Tibial nerve (tissue), 4 donors: ENCODE data around the gene DSG3. TPM values are rescaled to one million over a fixed set of nuclear protein-coding genes. Genes with fewer than 3 reads are reported as not detected.

ENCODE experiments used
- DNase-seq, 2 donors: peaks; one replicate each; pipeline ENCODE4 v3.0.0-alpha.2; 2019; ENCODE audit warnings: low spot score in 2 of 2
- H3K27ac ChIP-seq, 4 donors: fragments of 200-600 bp; sonication (generic) in 3 of 4; one replicate each; pipeline ENCODE4 v1.5.1; 2017 to 2019; ENCODE audit warnings: mild to moderate bottlenecking in 1 of 4
- H3K27me3 ChIP-seq, 2 donors: fragments of 200-600 bp; sonication (generic) in 1 of 2; one replicate each; pipeline versions ENCODE4 v1.5.1 to v1.6.0; 2017 to 2019
- H3K36me3 ChIP-seq, 3 donors: fragments of 200-600 bp; sonication (generic); one replicate each; pipeline ENCODE4 v1.5.1; 2018 to 2019
- H3K4me1 ChIP-seq, 4 donors: fragments of 200-600 bp; sonication (generic) in 3 of 4; one replicate each; pipeline ENCODE4 v1.5.1; 2017 to 2019
- H3K4me3 ChIP-seq, 4 donors: fragments of 200-600 bp; sonication (generic) in 3 of 4; one replicate each; pipeline ENCODE4 v1.5.1; 2017 to 2019; ENCODE audit warnings: mild to moderate bottlenecking in 1 of 4, moderate library complexity in 1 of 4
- H3K9me3 ChIP-seq, 4 donors: fragments of 200-600 bp; sonication (generic) in 3 of 4; one replicate each; pipeline ENCODE4 v1.5.1; 2017 to 2019
- CTCF ChIP-seq, 5 experiments: fragments of 200-600 bp in 3 of 5; fragments of 450-650 bp in 2 of 5; sonication (generic) in 3 of 5; IDR thresholded peaks; one replicate each; pipeline ENCODE4 v1.5.1; 2016 to 2019; ENCODE audit warnings: antibody characterized with exemption in 5 of 5, mild to moderate bottlenecking in 3 of 5, moderate library complexity in 2 of 5
- EP300 ChIP-seq, 2 donors: sonication (generic); formaldehyde crosslinking; IDR thresholded peaks; one replicate each; pipeline ENCODE4 v1.6.1; 2017; ENCODE audit warnings: antibody characterized with exemption in 2 of 2, mild to moderate bottlenecking in 1 of 2
- POLR2A ChIP-seq, 2 donors: fragments of 450-650 bp; IDR thresholded peaks; one replicate each; pipeline ENCODE4 v1.6.1; 2017; ENCODE audit warnings: antibody characterized with exemption in 2 of 2, mild to moderate bottlenecking in 2 of 2, moderate library complexity in 2 of 2
- WGBS, 2 donors: methylation state at CpG; one replicate each; pipeline ENCODE4 v1.1.5; 2018; 5-methylcytosine and 5-hydroxymethylcytosine counted together
- total RNA-seq, 4 donors: library from RNA; depleted of rRNA; stranded (reverse); fragments of >200 nt; gene quantifications; one replicate each; pipeline ENCODE4 v1.1.0, GENCODE V29; 2016

The DSG3 gene
- total RNA-seq, 4 donors from 2014 or later = not detected

DNA sequence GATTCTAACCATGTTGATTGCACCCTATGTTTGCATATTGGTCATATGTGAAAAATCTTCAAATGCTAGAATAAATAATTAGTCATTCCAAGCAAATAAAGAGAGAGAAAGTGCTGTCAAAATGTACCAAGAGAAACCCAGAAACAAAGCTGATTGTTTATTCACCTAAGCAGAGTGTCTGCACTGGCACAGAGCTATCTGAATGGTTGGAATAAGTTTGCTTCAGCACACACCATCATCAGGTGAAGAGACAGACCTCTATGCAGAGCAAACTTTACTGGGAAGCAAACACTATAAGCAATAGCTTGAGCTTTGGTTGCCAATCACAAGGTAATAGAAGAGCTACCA lies 45.5 kb upstream of the DSG3 start:
- Histone ChIP-seq H3K4me3 (no peak overlapping the region), H3K27me3 (no peaks in the 10 kb centered on the region), H3K4me1 (no peaks in the 10 kb centered on the region), H3K36me3 (no peaks in the 10 kb centered on the region), H3K9me3 (no peaks in the 10 kb centered on the region), H3K27ac (no peak overlapping the region)
- TF ChIP-seq EP300 (IDR thresholded peaks at IDR 0.05) (no peak), POLR2A (IDR thresholded peaks at IDR 0.05) (no peak), CTCF (IDR thresholded peaks at IDR 0.05) (no peak)
- no peak for DNase-seq

DNA sequence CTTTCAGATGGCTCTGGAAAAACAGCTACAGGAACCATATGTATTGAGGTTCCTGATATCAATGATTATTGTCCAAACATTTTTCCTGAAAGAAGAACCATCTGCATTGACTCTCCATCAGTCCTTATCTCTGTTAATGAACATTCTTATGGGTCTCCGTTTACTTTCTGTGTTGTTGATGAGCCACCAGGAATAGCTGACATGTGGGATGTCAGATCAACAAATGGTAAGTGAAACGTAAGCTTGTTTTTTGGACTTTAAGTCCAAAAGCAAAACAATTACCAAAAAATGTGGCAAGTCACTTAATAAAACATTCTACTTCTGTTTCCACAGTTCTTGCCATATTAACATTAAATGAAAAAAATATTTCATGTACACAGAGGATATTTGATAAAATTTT lies 44.1 kb upstream of the DSG3 start:
- 73 to 80% methylated on average over 2 of the region's 2 CpGs for WGBS, 2 donors
- TF ChIP-seq EP300 (IDR thresholded peaks at IDR 0.05) = no peak
- H3K36me3 ChIP-seq = no peaks in the 10 kb centered on the region
- no peak overlapping the region for H3K4me3 ChIP-seq
- H3K27me3 ChIP-seq = no peaks in the 10 kb centered on the region
- H3K9me3 ChIP-seq = no peaks in the 10 kb centered on the region
- no peak overlapping the region for H3K27ac ChIP-seq
- DNase-seq = no peak
- no peaks in the 10 kb centered on the region for H3K4me1 ChIP-seq

- WGBS, 2 donors = 82 to 94% methylated on average over 3 of the region's 3 CpGs
- TF ChIP-seq EP300 (IDR thresholded peaks at IDR 0.05) (no peak), POLR2A (IDR thresholded peaks at IDR 0.05) (no peak), CTCF (IDR thresholded peaks at IDR 0.05) (no peak)
- DNase-seq = no peak
- H3K36me3 ChIP-seq = no peaks in the 10 kb centered on the region
- no peaks in the 10 kb centered on the region for H3K4me1 ChIP-seq
- H3K27me3 ChIP-seq = no peaks in the 10 kb centered on the region
- no peak overlapping the region for H3K27ac ChIP-seq
- H3K9me3 ChIP-seq = no peaks in the 10 kb centered on the region
- no peak overlapping the region for H3K4me3 ChIP-seq
These were observed 39.9 kb upstream of the DSG3 start for GRCh38 chr18:31407649-31408048.

DNA sequence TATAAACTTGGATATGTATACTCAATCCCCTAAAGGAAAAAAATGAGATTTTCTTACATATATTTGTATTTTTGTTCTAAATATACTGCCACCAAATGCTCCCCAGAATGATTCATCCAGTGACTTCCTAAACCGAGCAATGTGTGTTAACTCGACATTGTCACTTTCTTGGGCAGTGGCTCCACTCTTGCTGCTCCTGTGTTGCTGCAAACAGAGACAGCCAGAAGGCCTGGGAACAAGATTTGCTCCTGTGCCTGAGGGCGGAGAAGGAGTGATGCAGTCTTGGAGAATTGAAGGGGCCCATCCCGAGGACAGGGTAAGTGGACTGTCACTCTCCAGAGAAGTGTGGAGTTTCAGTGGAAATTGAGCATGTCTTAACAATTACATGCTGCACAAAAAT lies 38.3 kb upstream of the DSG3 start:
- 55 to 58% methylated on average over 4 of the region's 4 CpGs for WGBS, 2 donors
- Histone ChIP-seq H3K27ac (no peak overlapping the region), H3K36me3 (no peaks in the 10 kb centered on the region), H3K4me3 (no peak overlapping the region), H3K9me3 (no peaks in the 10 kb centered on the region), H3K27me3 (no peaks in the 10 kb centered on the region), H3K4me1 (no peaks in the 10 kb centered on the region)
- no peak for DNase-seq
- TF ChIP-seq EP300 (IDR thresholded peaks at IDR 0.05) = no peak
- no peak for TF ChIP-seq CTCF (IDR thresholded peaks at IDR 0.05)
- no peak for TF ChIP-seq POLR2A (IDR thresholded peaks at IDR 0.05)

GRCh38 chr18:31410716-31411483 lies 36.6 kb upstream of the DSG3 start:
- H3K4me3 ChIP-seq = no peak overlapping the region
- WGBS, 2 donors = 60 to 71% methylated on average over 37 of the region's 37 CpGs
- H3K9me3 ChIP-seq = no peaks in the 10 kb centered on the region
- H3K36me3 ChIP-seq = no peaks in the 10 kb centered on the region
- no peaks in the 10 kb centered on the region for H3K27me3 ChIP-seq
- DNase-seq = no peak
- H3K27ac ChIP-seq = no peak overlapping the region
- H3K4me1 ChIP-seq = no peaks in the 10 kb centered on the region
- TF ChIP-seq POLR2A (IDR thresholded peaks at IDR 0.05) (no peak), EP300 (IDR thresholded peaks at IDR 0.05) (no peak), CTCF (IDR thresholded peaks at IDR 0.05) (no peak)

DNA sequence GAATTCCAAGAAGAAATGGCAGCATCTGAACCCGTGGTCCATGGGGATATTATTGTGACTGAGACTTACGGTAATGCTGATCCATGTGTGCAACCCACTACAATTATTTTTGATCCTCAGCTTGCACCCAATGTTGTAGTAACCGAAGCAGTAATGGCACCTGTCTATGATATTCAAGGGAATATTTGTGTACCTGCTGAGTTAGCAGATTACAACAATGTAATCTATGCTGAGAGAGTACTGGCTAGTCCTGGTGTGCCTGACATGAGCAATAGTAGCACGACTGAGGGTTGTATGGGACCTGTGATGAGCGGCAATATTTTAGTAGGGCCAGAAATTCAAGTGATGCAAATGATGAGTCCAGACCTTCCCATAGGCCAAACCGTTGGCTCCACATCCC lies 34.4 kb upstream of the DSG3 start:
- H3K9me3 ChIP-seq = no peaks in the 10 kb centered on the region
- DNase-seq = no peak
- no peaks in the 10 kb centered on the region for H3K36me3 ChIP-seq
- no peak overlapping the region for H3K4me3 ChIP-seq
- no peak overlapping the region for H3K27ac ChIP-seq
- H3K4me1 ChIP-seq = no peaks in the 10 kb centered on the region
- H3K27me3 ChIP-seq = no peaks in the 10 kb centered on the region
- TF ChIP-seq CTCF (IDR thresholded peaks at IDR 0.05) (no peak), EP300 (IDR thresholded peaks at IDR 0.05) (no peak)
- 90 to 92% methylated on average over 6 of the region's 6 CpGs for WGBS, 2 donors
